WI38 (cell line): ENCODE data around the gene CHST15.

Experiments
- H3K4me3 ChIP-seq: 2 replicates; pipeline ENCODE4 v1.5.1; 2011; ENCODE audit warnings: low read depth, mild to moderate bottlenecking, control low read depth, low read length
- TF ChIP-seq, protein P1 (sequence below): IDR thresholded peaks from 2 replicates; pipeline ENCODE4 v1.5.1; 2012; ENCODE audit warnings: low read depth, mild to moderate bottlenecking, control low read depth, low read length

The CHST15 gene

DNA sequence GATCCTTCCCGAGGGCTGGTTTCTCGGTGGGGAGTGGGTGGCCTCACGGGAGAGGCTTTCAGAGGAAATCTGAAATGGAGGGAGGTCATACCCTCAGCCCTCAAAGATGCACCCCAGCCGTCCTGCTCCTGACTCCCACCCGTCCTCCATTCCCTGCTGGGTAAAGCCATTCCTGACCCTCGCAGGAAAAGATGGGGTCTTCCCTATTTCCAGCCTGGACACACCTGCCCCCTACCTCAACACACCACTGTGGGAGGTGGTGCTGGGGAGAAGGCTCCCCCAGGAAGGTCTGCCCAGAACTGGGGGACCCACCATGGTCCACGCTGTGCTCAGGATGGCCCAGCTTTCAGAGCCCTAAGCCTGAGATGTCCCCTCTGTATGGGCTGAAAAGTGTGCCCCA, 86.9 kb downstream of the CHST15 start:
- TF ChIP-seq, protein P1, sequence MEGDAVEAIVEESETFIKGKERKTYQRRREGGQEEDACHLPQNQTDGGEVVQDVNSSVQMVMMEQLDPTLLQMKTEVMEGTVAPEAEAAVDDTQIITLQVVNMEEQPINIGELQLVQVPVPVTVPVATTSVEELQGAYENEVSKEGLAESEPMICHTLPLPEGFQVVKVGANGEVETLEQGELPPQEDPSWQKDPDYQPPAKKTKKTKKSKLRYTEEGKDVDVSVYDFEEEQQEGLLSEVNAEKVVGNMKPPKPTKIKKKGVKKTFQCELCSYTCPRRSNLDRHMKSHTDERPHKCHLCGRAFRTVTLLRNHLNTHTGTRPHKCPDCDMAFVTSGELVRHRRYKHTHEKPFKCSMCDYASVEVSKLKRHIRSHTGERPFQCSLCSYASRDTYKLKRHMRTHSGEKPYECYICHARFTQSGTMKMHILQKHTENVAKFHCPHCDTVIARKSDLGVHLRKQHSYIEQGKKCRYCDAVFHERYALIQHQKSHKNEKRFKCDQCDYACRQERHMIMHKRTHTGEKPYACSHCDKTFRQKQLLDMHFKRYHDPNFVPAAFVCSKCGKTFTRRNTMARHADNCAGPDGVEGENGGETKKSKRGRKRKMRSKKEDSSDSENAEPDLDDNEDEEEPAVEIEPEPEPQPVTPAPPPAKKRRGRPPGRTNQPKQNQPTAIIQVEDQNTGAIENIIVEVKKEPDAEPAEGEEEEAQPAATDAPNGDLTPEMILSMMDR, result no peak

DNA sequence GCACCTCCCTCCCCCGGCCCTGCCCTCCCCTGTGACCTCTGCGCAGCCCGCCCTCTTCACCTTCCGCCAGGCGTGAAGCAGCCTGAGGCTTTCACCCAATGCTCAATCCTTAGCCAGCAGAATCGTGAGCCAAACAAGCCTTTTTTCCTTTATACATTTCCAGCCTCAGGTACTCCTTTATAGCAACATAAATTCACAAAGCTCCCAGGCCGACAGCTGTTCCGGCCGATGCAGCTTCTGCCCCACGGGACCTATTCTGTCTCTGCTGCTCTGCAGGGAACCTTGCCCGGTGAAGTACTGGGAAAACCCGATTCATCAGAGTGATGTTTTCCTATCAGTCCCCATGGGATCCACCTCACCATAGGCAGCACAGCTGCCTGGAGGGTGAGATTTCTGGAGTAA, 87.4 kb downstream of the CHST15 start:
- TF ChIP-seq, protein P1, result no peak
- H3K4me3 ChIP-seq, result no peak overlapping the region

More for the DNA sequence above, 86.9 kb downstream of the CHST15 start:
- no peak overlapping the region for H3K4me3 ChIP-seq

DNA sequence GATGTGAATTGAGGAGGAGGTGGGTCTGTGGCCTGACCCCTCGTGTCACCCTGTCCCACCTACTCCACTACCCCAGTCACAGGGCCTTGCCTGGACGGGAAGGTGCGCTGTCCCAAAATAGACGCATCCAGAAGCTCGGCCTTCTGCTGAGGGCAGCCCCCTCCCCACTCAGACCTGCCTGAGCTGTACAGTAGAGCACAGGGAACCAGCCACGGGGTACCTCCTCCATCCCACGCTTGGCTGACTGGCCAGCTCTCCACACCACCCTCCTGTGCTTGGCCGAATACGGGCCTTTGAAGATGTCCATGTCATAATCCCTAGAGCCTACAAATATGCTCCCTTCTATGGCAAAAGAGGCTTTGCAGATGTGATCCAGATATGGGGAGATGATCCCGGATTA, 88.3 kb downstream of the CHST15 start:
- TF ChIP-seq, protein P1, result no peak
- H3K4me3 ChIP-seq, result no peak overlapping the region

DNA sequence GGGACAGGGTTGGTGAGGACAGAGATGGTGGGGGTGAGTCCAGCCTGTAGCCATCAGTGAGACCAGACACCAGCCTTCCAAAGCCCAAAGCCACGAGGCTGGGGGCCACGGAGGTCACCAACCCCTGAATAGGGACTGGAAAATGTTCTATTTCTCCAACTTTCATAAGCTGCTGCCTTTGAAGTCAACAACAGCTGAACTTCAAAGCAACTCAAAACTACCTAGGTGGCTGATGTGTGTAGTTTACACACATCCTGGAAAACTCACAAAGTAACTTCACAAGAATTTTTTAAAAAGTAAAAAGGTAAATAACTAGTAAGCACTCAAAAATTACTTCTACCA, 88.8 kb downstream of the CHST15 start:
- H3K4me3 ChIP-seq, result no peak overlapping the region
- TF ChIP-seq, protein P1, result no peak

DNA sequence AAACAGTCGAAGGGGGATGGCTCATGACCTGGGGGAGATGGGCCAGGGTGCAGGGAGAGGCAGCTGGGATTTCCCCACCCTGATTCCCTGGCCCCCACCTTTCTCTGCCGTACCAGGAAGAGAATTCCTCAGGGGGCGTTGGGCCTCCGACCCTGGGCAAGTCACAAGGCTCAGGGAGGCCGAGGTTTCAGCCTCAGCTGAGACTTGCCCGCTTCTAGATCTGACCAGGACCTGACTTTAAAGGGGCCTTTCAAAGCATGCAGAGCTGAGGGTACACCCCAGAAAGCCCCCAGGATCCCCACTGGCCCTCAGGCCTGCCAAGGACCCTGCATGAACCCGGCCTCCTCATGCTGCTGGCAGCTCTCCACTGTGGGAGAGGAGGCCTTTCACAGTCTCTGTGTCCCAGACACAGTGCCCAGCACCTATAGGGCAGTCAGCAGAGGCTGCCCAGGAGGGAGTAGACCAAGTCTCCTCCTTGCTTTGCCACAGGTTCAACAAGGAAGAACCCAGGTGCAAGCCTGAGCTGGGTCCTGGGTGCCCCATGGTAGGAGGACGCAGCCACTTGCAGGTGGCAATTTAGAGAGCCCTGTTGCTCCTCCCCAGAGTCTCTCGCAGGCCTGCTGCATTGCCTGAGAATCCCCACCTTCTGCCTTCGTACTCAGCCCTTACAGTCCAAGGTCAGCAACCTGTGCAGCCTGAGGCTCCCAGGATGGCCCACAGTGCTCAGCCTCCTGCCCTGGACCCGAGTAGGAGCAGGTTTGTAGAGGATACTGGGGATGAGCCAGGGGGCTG, 89.3 kb downstream of the CHST15 start:
- no peak overlapping the region for H3K4me3 ChIP-seq

DNA sequence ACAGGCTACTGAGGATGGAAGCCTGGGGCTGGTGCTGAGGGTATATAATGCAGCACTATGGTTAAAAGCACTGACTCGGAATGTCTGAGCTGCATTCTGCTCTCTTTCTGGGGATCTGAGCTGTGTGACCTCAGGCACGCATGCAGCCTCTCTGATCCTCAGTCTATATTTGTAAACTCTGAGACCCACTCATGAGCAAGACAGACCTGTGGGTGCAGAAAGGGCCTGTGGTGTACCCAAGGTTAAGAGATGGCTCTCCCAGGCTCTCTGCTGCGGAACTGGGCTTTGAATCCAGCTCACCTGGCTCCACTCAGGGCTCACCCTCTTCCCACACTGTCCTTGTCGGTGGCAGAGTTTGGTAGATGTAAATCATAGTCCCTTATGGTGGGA, 89.9 kb downstream of the CHST15 start:
- TF ChIP-seq, protein P1, result no peak
- no peak overlapping the region for H3K4me3 ChIP-seq

More for the DNA sequence above, 89.3 kb downstream of the CHST15 start:
- TF ChIP-seq, protein P1, result no peak

DNA sequence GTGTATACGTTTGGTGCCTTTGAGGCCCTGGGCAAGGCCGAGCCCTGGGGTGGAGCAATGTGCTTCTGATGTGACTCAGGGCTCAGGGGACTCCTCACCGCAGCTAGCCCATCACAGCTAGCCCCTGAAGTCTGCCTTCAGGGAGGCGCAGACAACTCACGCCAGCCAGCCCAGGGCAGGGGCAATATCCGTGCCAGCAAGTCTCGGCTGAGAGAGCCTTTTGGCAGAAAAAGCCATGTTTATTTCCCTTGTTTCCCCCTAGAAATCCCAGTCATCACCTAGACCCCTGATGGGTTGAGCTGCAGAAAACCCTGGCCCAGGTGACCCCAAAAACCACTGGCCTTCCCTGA, 90.4 kb downstream of the CHST15 start:
- H3K4me3 ChIP-seq, result no peak overlapping the region
- TF ChIP-seq, protein P1, result no peak
